DND-41 (cell line): ENCODE results near the gene ZBTB45.
A peak's percentile ranks its signal among the peaks of the same experiment; 100 is the strongest.

Source experiments
- ATAC-seq: fragments of 200-7000 bp; cut with Tn5 transposase; 3 replicates; pipeline ENCODE4 v1.9.1; 2021; ENCODE audit warnings: low read depth; ENCODE audit not compliant: insufficient read depth
- DNase-seq: peaks from one replicate; pipeline ENCODE4 v3.0.0-alpha.2; 2020
- H2AFZ ChIP-seq: 2 replicates; pipeline ENCODE4 v1.6.0; 2012; ENCODE audit warnings: low read depth, low read length
- H3K27ac ChIP-seq: 2 replicates; pipeline ENCODE4 v1.5.1; 2012; ENCODE audit warnings: low read length, inconsistent platforms
- H3K27me3 ChIP-seq: fragments of 200-600 bp; sonication (generic); 2 replicates; pipeline ENCODE4 v1.6.0; 2012; ENCODE audit warnings: low read length, mild to moderate bottlenecking, inconsistent platforms; ENCODE audit not compliant: insufficient read depth, poor library complexity
- H3K36me3 ChIP-seq: 2 replicates; pipeline ENCODE4 v1.5.1; 2012; ENCODE audit warnings: low read length, inconsistent platforms; ENCODE audit not compliant: insufficient read depth
- H3K4me1 ChIP-seq: 2 replicates; pipeline ENCODE4 v1.5.1; 2012; ENCODE audit warnings: mild to moderate bottlenecking, low read length; ENCODE audit not compliant: insufficient read depth
- H3K4me2 ChIP-seq: 2 replicates; pipeline ENCODE4 v1.6.0; 2012; ENCODE audit warnings: mild to moderate bottlenecking, moderate library complexity, low read length, inconsistent platforms; ENCODE audit not compliant: insufficient read depth
- H3K4me3 ChIP-seq, 2 experiments: fragments of 200-600 bp in 1 of 2; shearing (Covaris generic) in 1 of 2; 2 replicates each; pipeline ENCODE4 v1.5.1; 2012 to 2016; ENCODE audit warnings: inconsistent platforms in 2 of 2, low read length in 2 of 2, mild to moderate bottlenecking in 2 of 2, low read depth in 1 of 2, moderate library complexity in 1 of 2
- H3K79me2 ChIP-seq: 2 replicates; pipeline ENCODE4 v1.6.0; 2012; ENCODE audit warnings: low read length, inconsistent platforms; ENCODE audit not compliant: insufficient read depth
- H3K9ac ChIP-seq: 2 replicates; pipeline ENCODE4 v1.6.0; 2012; ENCODE audit warnings: low read depth, mild to moderate bottlenecking, inconsistent platforms, low read length, moderate library complexity
- H3K9me3 ChIP-seq: 2 replicates; pipeline ENCODE4 v1.5.1; 2012; ENCODE audit warnings: low read length, moderate library complexity, mild to moderate bottlenecking, inconsistent platforms; ENCODE audit not compliant: insufficient read depth, severe bottlenecking
- H4K20me1 ChIP-seq: 2 replicates; pipeline ENCODE4 v1.6.0; 2012; ENCODE audit warnings: low read length; ENCODE audit not compliant: insufficient read depth
- EZH2 ChIP-seq: IDR thresholded peaks from 3 replicates; pipeline ENCODE4 v1.6.1; 2012; ENCODE audit warnings: borderline replicate concordance, low read depth, mild to moderate bottlenecking, moderate library complexity, low read length, inconsistent platforms; ENCODE audit not compliant: severe bottlenecking
- TF ChIP-seq, protein P1 (sequence below): IDR thresholded peaks from 2 replicates; pipeline ENCODE4 v1.5.1; 2012; ENCODE audit warnings: borderline replicate concordance, low read length, moderate library complexity, mild to moderate bottlenecking; ENCODE audit not compliant: poor library complexity, severe bottlenecking; ENCODE audit errors: extremely low read depth

The ZBTB45 gene

DNA sequence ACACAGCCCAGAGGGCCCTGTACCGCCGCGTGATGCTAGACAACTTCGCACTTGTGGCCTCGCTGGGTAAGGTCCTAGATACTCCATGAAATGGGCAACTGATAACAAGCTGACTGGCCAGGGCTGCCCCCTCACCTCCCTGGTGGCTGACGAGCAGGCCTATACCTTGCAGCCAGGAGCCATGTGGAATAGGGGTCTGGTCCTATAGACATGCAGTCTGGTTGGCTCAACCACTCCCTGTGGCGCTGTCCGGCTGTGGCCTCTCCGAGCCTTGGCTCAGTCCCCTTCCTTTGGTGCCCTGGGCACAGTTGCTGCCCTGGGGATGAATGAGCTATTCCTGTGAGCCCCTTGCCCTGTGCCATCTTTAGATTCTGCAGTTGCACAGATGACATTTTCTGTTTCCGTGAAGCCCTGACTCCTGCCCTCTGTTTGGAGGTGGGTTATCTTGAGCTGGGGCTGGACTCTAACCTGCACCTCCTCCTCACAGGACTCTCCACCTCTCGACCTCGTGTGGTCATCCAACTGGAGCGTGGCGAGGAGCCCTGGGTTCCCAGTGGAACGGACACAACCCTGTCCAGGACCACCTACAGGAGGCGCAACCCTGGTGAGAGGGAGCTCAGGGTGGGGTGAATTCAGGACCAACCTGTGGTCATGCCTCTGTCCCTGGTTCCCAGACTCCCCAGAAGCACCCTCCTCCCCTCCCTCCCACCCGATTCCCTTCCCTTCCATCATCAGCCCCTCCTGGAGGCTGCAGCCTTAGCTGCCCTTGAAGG is 50.2 kb downstream of the ZBTB45 start:
- no peaks in the 10 kb centered on the region for H3K27me3 ChIP-seq
- DNase-seq (no peak), ATAC-seq (no peak)
- H3K4me3 ChIP-seq: no peak overlapping the region
- H2AFZ ChIP-seq: no peak overlapping the region
- H3K9me3 ChIP-seq: no peaks in the 10 kb centered on the region
- no peak for TF ChIP-seq EZH2
- TF ChIP-seq, protein P1, sequence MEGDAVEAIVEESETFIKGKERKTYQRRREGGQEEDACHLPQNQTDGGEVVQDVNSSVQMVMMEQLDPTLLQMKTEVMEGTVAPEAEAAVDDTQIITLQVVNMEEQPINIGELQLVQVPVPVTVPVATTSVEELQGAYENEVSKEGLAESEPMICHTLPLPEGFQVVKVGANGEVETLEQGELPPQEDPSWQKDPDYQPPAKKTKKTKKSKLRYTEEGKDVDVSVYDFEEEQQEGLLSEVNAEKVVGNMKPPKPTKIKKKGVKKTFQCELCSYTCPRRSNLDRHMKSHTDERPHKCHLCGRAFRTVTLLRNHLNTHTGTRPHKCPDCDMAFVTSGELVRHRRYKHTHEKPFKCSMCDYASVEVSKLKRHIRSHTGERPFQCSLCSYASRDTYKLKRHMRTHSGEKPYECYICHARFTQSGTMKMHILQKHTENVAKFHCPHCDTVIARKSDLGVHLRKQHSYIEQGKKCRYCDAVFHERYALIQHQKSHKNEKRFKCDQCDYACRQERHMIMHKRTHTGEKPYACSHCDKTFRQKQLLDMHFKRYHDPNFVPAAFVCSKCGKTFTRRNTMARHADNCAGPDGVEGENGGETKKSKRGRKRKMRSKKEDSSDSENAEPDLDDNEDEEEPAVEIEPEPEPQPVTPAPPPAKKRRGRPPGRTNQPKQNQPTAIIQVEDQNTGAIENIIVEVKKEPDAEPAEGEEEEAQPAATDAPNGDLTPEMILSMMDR: no peak
- peaks cover 30% of the 10 kb centered on the region for H4K20me1 ChIP-seq
- peaks cover 26% of the 10 kb centered on the region for H3K79me2 ChIP-seq
- no peak overlapping the region for H3K27ac ChIP-seq
- H3K4me1 ChIP-seq: peaks cover 37% of the 10 kb centered on the region
- H3K9ac ChIP-seq: no peak overlapping the region
- peaks cover 46% of the 10 kb centered on the region for H3K36me3 ChIP-seq
- peak overlapping the region; percentile 88; the same call in 1 of the 2 replicates for H3K4me2 ChIP-seq

DNA sequence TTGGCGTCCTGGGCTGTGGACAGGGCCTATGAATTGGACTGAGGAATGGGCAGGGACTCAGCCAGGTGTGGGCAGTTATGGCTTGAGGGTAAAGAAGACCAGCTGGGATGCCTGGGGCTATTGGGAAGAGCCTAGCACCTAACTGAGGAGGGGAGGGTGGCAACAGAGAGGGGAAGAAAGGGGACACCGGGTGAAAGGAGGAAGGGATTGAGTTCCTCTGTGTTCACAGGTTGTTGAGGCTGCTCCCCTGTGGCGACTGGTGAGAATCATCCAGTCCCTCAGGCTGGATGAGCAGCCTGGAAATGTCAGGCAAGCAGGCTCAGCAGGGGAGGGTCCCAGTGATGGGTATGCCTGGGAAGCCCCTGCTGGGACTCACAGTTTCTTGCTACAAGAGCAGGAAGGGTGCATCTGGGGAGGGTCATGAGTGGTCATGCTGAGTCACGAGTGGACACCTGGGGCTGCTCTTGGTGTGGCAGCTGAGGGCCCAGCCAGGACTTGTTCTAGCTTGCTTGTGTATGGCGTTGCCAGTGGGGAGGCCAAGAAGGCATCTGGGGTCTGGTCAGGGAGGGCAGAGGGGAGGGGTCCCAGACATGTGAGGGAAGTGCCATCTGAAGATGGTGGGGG is 51.3 kb downstream of the ZBTB45 start:
- ATAC-seq (no peak), DNase-seq (no peak)
- Histone ChIP-seq H2AFZ (no peak overlapping the region), H3K4me1 (peaks cover 28% of the 10 kb centered on the region), H3K27me3 (no peaks in the 10 kb centered on the region), H3K79me2 (peaks cover 26% of the 10 kb centered on the region), H3K9me3 (no peaks in the 10 kb centered on the region), H3K4me2 (peak overlapping the region; percentile 88), H3K4me3 (peak overlapping the region in 1 of 2 experiments; percentile 53; a peak in 2 of 4 replicates), H4K20me1 (peaks cover 26% of the 10 kb centered on the region), H3K27ac (no peak overlapping the region), H3K36me3 (peaks cover 39% of the 10 kb centered on the region), H3K9ac (peak overlapping the region; percentile 71)
- TF ChIP-seq, protein P1: no peak

DNA sequence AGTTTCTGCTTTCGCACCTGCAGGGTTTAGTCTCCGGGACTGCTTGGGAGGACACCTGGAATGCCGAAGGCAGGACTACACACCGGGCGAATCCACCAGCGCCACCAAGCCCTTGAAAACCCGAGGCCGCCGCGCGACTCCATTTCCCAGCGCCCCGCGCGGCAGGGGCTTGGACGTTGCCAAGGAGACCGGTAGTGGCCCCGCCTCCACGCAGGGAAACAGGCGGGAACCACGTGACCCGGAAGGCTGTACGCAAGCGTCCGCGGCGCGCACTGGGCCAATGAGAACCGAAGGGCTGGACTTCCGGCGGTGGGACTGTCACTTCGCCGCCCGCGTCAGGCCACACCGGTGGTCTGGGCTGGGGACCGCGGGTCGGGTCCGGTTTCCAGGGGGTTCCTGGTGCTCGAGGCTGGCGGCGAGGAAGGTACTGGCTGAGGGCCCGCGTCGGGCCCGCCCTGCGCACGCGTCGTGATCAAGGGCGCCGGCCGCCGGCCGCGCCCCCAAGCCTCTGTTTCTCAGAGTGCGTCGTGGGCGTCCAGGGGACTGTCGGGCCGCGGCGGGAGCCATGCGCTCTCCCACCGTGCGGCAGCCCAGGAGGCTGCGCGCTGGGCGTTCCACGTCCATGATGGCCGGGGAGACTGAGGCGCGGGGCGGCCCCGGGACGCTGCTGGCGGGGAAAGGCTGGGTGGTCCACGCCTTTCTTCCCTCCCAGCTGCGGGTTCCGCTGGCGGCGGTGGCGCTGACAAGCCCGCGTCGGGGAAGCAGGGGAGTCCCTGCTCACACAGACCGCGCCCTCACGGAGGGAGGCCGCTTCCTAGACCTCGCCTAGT is 52.6 kb downstream of the ZBTB45 start, which contains the start of gene ZNF324:
TSS of gene ZNF324 (plus strand) at position 321 of the 830 bp plus-strand sequence. CDS start 2,106 bp downstream, outside the sequence.
- Histone ChIP-seq H3K4me1 (peaks cover 28% of the 10 kb centered on the region), H3K4me2 (peak within 1 kb of the TSS; percentile 88), H3K9ac (peak within 1 kb of the TSS; percentile 71), H3K4me3 (peak within 1 kb of the TSS; percentile 71 to 96), H3K27me3 (no peaks in the 10 kb centered on the region), H3K27ac (peak within 1 kb of the TSS; percentile 62), H3K9me3 (no peaks in the 10 kb centered on the region), H3K79me2 (peaks cover 26% of the 10 kb centered on the region), H3K36me3 (peaks cover 26% of the 10 kb centered on the region), H2AFZ (peak within 1 kb of the TSS; percentile 86), H4K20me1 (peaks cover 22% of the 10 kb centered on the region)
- DNase-seq: peak; percentile 97
- ATAC-seq: peak; percentile 92
- no peak for TF ChIP-seq EZH2
- TF ChIP-seq, protein P1: peak; percentile 25
